ENCODE results near the gene EP400. TPM values are rescaled to one million over a fixed set of nuclear protein-coding genes. Genes with fewer than 3 reads are reported as not detected.
A peak's percentile ranks its signal among the peaks of the same experiment; 100 is the strongest.

EP400 gene
- total and polyA plus RNA-seq, 9 of the 15 experiments (the other 6 are each of a cell fraction or from before 2014, with no cell fraction given): 4.5 to 58.0 (median 7.0) TPM

DNA sequence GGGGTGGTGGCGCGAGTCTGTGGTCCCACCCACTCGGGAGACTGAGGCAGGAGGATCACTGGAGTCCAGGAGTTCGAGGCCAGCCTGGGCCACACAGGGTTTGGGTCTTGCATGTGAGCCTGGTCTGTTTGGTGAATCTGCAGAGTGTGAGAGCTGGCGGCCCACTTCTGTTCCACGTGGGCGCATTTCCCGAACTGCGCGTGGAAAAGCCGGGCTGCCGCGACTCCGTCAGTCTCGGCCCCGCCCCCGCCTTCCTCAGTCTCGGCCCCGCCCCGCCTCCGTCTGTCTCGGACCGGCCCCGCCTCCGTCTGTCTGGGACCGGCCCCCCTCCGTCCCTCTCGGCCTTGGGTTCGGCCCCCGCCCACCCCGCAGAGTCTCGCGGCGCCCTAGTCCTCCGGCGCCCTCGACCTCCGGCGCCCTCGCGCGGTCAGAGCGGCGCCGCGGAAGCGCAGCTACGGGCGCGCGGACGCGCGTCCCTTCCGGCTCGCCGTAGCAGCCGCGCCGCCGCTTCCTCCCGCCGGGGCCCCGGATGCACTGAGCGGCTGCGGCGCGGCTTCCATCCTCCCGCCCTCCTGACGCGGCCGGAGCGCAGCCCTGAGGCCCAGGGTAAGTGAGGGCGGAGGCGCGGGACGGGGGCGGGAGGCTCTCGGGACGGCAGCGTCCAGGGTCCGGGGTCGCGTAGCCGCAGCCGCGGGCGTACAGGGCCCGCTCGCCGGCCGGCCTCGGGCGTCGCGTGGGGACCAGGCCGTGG, at the start of gene EP400 (continued):
- TF ChIP-seq ZNF263 (CRISPR knock-in tag; IDR thresholded peaks at IDR 0.05; ENCODE audit: borderline replicate concordance) (peak; percentile 48; the same call in 1 of the 2 replicates), SRSF3 (IDR thresholded peaks at IDR 0.05; ENCODE audit: insufficient read depth, low read length) (no peak), FOXA3 (CRISPR knock-in tag; conservative IDR thresholded peaks at IDR 0.05 in 1 of 2, IDR thresholded peaks at IDR 0.05 in 1 of 2) (no peak), NR2C2 (CRISPR knock-in tag; IDR thresholded peaks at IDR 0.05) (peak; percentile 14; the same call in 1 of the 2 replicates), NR2C2 (tag; IDR thresholded peaks at IDR 0.05) (peak; percentile 86), TSC22D4 (tag; IDR thresholded peaks at IDR 0.05) (no peak), ZNF589 (CRISPR knock-in tag; IDR thresholded peaks at IDR 0.05; ENCODE audit: low read depth) (no peak), SUPT5H (IDR thresholded peaks at IDR 0.05) (no peak), ZBED1 (IDR thresholded peaks at IDR 0.05) (no peak), PRPF4 (IDR thresholded peaks at IDR 0.05; ENCODE audit: insufficient read depth, low read depth, low read length, poor library complexity, severe bottlenecking) (no peak), CREB1 (IDR thresholded peaks at IDR 0.05) (peak; percentile 91), CREB1 (CRISPR knock-in tag; IDR thresholded peaks at IDR 0.05) (peak; percentile 88), GTF2E2 (tag; IDR thresholded peaks at IDR 0.05) (peak; percentile 78; the same call in 1 of the 2 replicates), YBX1 (IDR thresholded peaks at IDR 0.05) (no peak)
- TF ChIP-seq, protein P1, sequence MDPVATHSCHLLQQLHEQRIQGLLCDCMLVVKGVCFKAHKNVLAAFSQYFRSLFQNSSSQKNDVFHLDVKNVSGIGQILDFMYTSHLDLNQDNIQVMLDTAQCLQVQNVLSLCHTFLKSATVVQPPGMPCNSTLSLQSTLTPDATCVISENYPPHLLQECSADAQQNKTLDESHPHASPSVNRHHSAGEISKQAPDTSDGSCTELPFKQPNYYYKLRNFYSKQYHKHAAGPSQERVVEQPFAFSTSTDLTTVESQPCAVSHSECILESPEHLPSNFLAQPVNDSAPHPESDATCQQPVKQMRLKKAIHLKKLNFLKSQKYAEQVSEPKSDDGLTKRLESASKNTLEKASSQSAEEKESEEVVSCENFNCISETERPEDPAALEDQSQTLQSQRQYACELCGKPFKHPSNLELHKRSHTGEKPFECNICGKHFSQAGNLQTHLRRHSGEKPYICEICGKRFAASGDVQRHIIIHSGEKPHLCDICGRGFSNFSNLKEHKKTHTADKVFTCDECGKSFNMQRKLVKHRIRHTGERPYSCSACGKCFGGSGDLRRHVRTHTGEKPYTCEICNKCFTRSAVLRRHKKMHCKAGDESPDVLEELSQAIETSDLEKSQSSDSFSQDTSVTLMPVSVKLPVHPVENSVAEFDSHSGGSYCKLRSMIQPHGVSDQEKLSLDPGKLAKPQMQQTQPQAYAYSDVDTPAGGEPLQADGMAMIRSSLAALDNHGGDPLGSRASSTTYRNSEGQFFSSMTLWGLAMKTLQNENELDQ (CRISPR knock-in tag; IDR thresholded peaks at IDR 0.05; ENCODE audit: borderline replicate concordance): no peak
- TF ChIP-seq, protein P2, sequence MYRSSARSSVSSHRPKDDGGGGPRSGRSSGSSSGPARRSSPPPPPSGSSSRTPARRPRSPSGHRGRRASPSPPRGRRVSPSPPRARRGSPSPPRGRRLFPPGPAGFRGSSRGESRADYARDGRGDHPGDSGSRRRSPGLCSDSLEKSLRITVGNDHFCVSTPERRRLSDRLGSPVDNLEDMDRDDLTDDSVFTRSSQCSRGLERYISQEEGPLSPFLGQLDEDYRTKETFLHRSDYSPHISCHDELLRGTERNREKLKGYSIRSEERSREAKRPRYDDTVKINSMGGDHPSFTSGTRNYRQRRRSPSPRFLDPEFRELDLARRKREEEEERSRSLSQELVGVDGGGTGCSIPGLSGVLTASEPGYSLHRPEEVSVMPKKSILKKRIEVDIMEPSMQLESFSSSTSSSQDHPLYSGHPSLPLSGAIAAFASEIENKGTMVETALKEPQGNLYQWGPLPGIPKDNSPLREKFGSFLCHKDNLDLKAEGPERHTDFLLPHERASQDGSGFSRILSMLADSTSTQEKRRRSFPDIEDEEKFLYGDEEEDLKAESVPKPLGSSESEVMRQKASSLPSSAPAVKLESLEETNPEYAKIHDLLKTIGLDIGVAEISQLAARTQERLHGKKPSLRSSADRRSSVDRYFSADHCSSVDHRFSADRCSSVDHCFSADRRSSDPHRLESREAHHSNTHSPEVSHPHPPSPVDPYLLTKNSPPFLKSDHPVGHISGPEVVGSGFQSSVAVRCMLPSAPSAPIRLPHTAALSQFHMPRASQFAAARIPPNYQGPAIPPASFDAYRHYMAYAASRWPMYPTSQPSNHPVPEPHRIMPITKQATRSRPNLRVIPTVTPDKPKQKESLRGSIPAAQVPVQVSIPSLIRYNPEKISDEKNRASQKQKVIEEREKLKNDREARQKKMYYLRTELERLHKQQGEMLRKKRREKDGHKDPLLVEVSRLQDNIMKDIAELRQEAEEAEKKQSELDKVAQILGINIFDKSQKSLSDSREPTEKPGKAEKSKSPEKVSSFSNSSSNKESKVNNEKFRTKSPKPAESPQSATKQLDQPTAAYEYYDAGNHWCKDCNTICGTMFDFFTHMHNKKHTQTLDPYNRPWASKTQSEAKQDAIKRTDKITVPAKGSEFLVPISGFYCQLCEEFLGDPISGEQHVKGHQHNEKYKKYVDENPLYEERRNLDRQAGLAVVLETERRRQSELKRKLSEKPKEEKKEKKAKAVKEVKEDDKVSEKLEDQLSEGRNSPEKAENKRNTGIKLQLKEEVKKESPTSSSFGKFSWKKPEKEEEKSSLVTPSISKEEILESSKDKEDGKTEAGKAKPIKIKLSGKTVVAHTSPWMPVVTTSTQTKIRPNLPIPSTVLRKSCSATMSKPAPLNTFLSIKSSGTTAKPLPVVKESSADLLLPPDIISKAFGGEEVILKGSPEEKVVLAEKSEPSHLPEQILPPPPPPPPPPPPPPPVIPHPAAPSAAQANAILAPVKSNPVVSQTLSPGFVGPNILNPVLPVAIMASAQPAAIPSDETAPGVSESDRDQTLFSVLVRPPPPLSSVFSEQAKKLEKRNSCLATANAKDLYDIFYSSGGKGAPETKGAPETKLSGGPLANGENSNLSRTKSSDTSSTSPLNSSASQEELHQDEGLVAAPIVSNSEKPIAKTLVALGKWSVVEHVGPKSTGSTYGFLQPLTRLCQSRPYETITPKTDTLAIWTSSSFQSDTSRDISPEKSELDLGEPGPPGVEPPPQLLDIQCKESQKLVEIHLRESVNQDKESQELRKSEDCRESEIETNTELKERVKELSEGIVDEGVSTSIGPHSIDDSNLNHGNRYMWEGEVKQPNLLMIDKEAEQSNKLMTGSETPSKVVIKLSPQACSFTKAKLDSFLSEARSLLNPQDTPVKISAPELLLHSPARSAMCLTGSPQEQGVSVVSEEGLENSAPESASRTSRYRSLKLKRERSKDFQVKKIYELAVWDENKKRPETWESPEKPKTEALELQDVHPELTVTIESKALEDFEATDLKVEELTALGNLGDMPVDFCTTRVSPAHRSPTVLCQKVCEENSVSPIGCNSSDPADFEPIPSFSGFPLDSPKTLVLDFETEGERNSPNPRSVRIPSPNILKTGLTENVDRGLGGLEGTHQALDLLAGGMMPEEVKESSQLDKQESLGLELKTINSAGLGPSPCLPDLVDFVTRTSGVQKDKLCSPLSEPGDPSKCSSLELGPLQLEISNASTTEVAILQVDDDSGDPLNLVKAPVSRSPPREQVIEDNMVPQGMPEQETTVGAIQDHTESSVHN (IDR thresholded peaks at IDR 0.05; ENCODE audit: borderline replicate concordance in 1 of 2, low read depth in 1 of 2): no peak
